HG02884 (cell line): ENCODE measurements around the gene ILK.

Source experiments
- ATAC-seq: cut with Tn5 transposase; IDR thresholded peaks from one replicate; pipeline ENCODE4 v1.9.1; 2021; ENCODE audit warnings: mild to moderate bottlenecking, moderate library complexity; ENCODE audit not compliant: unreplicated experiment

The ILK gene

DNA sequence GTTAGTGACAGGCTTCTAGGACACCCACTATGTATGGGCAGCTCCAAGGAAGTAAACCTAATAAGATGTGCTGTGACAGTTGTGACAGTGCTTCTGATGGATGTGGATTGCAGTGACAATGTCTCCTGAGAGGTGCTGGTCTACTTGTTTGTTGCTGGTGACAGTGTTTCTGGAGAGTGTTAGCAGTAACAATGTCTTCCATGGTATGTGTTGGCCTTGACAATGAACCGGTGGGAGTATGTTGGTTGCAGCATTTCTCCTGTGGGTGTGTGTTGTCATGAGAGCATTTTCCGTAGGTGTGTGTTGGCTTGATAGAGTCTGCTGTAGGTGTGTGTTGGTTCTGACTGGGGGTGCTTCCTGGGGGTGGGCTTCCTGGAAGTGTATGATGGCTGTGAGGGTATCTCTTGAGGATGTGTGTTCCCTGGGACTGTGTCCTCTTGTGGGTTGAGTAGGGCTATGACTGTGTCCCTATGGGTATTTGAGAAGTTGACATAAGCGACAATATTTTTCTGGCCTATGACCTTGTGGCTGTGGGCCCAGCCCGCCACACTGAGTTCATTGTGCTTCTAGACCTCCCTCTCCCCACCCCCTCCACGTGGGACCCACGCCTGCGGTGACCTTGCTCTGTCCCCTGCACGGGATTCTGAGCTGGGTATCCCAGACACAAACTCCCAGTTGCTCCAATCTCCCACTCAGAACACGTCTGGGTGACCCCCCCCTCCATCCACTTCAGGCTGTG, 50.9 kb downstream of the ILK start:
- ATAC-seq = no peak

DNA sequence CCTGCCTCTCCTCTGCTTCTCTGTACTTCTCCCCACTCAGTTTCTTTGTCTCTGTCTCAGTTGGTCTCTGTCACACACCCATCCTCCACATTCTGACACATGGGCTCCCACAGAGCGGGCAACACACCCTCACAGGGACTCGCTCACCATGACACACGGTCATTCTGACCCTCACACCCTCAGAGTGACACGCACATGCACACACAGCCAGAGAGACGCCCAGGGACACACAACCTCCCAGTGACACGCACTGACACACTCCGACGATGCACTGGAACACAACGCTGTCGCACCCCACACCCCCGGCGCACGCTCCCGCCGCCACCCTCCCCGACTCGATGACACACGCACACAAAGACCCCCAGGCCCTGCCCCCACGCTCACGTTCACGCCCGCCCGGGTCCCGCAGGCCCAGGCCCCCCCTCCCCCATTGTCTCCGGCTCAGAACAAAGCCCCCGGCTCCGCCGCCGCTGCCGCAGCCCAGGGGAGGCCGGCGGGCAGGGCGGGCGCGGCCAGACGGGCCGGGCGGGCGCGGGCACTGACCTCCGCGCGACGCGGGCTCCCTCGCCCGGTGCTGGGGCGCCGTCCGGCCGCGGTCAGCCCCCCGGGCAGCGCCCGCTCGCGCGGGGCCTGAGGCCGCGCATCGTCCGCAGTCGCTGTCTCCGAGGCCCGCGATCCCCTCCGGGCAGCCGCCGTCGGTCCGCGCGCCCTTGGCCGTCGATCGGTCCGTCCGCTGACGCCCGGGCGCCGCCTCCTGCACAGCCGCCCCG, 51.6 kb downstream of the ILK start:
- no peak for ATAC-seq

DNA sequence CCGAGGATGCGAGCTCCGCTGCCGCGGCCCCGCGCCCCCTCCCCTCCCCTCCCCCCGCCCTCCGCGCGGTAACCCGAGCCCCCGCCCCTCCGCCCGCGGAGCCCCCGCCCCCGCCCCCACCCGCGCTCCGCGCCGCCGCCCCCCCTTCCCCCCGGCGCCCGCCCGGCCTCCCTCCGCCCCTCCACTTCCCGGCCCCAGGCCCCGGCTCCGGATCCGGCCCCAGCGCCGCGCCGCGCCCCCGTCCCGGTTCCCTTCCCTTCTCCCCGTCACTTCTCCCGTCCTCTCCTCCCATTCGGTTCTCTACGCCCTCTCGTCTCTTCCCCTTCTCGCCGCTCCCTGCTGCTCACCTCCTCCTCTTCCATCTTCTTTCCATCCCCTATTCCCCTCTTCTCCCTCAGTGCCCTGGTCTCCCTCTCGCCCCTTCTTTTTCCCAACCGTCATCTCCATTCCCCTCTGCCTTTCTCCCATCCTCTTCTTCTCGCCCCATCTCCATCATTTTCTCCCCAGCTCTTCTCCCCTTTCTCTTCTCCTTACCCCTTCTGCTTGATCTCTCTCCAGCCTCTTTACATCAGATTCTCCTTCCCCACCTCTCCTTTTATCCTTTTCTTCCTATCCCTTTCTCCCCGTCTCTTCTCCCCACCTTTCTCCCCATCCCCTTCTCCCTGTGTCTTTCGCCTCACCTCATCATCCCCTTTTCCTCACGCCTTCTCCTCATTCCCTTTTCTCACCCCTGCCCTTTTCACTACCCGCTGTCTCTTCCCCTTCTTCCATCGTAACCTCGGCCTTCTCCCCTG, 52.4 kb downstream of the ILK start, which contains the start of gene DCHS1:
Gene DCHS1, minus strand, starts transcription at position 20 of the 794 bp plus-strand sequence. CDS start 14,196 bp downstream, outside the sequence.
- no peak for ATAC-seq

DNA sequence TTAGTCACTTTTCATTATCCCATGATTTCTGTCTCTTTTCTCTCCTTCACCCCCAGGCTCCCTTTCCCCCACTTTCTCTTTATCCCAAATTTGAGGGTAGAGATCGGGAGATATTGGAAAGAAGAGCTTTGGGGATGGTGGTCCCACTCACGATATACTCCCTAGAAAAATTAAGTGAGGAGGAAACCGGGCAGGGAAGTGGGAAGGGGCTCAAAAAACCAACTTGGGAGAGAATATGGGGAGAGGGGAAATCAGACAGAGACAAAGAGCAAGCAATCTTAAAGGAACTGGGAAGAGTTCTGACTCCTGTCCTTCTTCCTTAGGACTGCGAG, 53.0 kb downstream of the ILK start:
- ATAC-seq = no peak

GRCh38 chr11:6656936-6657335, 53.4 kb downstream of the ILK start:
- ATAC-seq = no peak

DNA sequence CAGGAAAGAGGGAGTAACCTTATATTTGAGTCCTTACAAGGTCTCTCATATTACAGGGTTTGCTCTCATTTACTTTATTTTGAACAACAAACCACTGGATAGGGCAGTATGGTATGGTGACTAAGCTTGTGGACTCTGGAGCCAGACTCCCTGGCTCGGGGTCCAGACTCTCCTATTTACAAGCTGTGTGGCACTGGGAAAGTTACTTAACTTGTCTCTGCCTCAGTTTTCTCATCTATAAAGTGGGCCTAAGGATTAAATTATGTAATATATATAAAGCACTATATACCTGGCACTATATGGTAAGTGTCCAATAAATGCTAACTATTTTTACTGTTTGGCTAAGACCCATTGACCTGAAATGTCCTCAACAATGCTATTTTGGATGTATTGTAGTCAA, 53.8 kb downstream of the ILK start:
- no peak for ATAC-seq

- no peak for ATAC-seq
Observed at GRCh38 chr11:6658647-6659046, 55.1 kb downstream of the ILK start.
